Ascending aorta (tissue), 2 donors: ENCODE measurements around the gene UBE2Q1. TPM values are rescaled to one million over a fixed set of nuclear protein-coding genes. Genes with fewer than 3 reads are reported as not detected.

Source experiments
- DNase-seq, 2 donors: peaks; one replicate each; pipeline ENCODE4 v3.0.0-alpha.2; 2019; ENCODE audit warnings: low spot score in 2 of 2
- H3K27ac ChIP-seq, 2 donors: fragments of 200-600 bp; sonication (generic); one replicate each; pipeline ENCODE4 v1.5.1; 2016 to 2017; ENCODE audit warnings: mild to moderate bottlenecking in 1 of 2
- H3K27me3 ChIP-seq: fragments of 200-600 bp; sonication (generic); one replicate; pipeline ENCODE4 v1.5.1; 2017
- H3K36me3 ChIP-seq, 2 donors: fragments of 200-600 bp; sonication (generic); one replicate each; pipeline ENCODE4 v1.5.1; 2016
- H3K4me1 ChIP-seq, 2 donors: fragments of 200-600 bp; sonication (generic); one replicate each; pipeline ENCODE4 v1.5.1; 2016 to 2017; ENCODE audit warnings: mild to moderate bottlenecking in 1 of 2
- H3K4me3 ChIP-seq, 2 donors: fragments of 200-600 bp; sonication (generic); one replicate each; pipeline ENCODE4 v1.5.1; 2016 to 2017; ENCODE audit warnings: mild to moderate bottlenecking in 1 of 2
- H3K9me3 ChIP-seq, 2 donors: fragments of 200-600 bp; sonication (generic); one replicate each; pipeline ENCODE4 v1.5.1; 2016
- intact Hi-C: fragments of 100-400 bp; cut with DNase I; formaldehyde crosslinking; loops from one replicate; pipeline ENCODE4 v1.15.1; 2023
- total RNA-seq: library from RNA; depleted of rRNA; stranded (reverse); fragments of >200 nt; gene quantifications from one replicate; pipeline ENCODE4 v1.1.0, GENCODE V29; 2016
- TF ChIP-seq, protein P1 (sequence below), 3 experiments: fragments of 200-600 bp in 2 of 3; fragments of 450-650 bp in 1 of 3; sonication (generic) in 2 of 3; IDR thresholded peaks; one replicate each; pipeline ENCODE4 v1.5.1; 2016 to 2019; ENCODE audit warnings: antibody characterized with exemption in 3 of 3, mild to moderate bottlenecking in 1 of 3, moderate library complexity in 1 of 3

Gene UBE2Q1
- total RNA-seq, 1 donor from 2014 or later, result 10.6 TPM

DNA sequence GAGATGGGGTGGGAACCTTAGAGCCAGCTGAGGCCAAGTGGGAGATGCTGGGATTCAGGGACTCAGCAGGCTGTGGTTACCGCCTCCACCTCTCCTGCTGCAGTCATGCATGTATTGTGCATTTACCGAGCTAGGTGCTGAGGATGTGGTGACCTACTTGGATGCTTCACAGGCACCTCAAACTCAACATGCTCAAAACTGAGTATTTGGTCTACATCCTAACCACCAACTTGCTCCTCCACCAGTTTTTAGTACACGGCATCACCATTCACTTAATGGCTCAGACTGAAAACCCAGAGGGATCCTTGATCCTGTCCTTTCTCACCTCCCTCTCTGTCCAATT lies 14.7 kb upstream of the UBE2Q1 start:
- Histone ChIP-seq H3K27ac (no peak overlapping the region), H3K27me3 (peaks cover 4% of the 10 kb centered on the region), H3K4me3 (no peak overlapping the region), H3K9me3 (no peaks in the 10 kb centered on the region), H3K4me1 (no peaks in the 10 kb centered on the region), H3K36me3 (no peaks in the 10 kb centered on the region)
- DNase-seq, result no peak
- intact Hi-C loops, result no loop called here
- TF ChIP-seq, protein P1, sequence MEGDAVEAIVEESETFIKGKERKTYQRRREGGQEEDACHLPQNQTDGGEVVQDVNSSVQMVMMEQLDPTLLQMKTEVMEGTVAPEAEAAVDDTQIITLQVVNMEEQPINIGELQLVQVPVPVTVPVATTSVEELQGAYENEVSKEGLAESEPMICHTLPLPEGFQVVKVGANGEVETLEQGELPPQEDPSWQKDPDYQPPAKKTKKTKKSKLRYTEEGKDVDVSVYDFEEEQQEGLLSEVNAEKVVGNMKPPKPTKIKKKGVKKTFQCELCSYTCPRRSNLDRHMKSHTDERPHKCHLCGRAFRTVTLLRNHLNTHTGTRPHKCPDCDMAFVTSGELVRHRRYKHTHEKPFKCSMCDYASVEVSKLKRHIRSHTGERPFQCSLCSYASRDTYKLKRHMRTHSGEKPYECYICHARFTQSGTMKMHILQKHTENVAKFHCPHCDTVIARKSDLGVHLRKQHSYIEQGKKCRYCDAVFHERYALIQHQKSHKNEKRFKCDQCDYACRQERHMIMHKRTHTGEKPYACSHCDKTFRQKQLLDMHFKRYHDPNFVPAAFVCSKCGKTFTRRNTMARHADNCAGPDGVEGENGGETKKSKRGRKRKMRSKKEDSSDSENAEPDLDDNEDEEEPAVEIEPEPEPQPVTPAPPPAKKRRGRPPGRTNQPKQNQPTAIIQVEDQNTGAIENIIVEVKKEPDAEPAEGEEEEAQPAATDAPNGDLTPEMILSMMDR (IDR thresholded peaks at IDR 0.05), result no peak

DNA sequence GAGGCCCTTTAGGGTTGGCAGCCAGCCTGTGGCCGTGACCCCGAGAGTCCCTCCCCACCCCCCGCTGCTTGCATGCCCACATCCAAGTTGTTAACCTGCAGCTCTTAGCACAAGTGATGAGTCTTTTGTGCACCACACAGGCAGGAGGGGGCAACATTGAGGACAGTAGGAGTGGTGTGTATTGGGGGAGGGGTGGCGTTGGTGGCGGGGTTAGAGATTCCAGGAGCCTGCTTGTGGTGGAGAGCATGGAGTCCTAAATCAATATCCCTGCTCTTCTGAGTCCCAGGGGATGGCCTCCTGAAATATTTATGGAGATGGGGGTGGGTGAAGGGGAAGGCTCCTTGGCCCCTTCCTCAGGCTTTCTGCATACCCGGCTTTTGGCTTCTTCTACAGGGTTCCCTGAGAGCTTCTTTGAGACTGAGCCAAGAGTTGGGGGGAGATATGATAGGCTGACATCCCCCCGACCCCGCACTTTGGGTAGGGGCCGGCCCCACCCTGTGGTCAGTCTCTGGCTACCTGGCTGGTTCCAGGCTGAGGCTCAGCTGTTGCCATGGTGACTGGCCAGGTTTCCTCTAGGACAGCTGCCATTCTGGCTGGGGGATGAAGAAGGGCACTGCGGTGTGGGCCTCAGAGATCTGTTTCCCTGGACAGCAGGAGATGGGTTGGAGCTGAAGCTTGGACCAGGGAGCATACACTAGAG lies 14.2 kb upstream of the UBE2Q1 start:
- Histone ChIP-seq H3K27ac (no peak overlapping the region), H3K27me3 (peaks cover 4% of the 10 kb centered on the region), H3K36me3 (no peaks in the 10 kb centered on the region), H3K4me1 (peaks cover 0 to 5% of the 10 kb centered on the region in 2 donors), H3K9me3 (no peaks in the 10 kb centered on the region), H3K4me3 (no peak overlapping the region)
- DNase-seq, result no peak
- TF ChIP-seq, protein P1 (IDR thresholded peaks at IDR 0.05), result no peak
- intact Hi-C loops, result no loop called here

DNA sequence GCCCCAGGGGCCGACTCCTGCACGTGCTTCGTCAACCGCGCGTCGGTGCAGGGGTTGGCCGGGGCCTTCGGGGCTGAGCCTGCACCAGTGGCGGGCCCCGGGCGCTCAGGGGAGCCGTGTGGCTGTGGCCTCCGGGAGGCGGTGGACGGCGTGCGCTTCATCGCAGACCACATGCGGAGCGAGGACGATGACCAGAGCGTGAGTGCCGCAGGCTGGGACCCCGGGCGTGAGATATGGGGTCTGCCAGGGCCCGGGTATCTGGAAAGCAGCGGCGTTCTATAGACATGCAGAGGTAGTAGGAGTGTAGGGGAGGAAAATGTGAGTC lies 13.5 kb upstream of the UBE2Q1 start:
- Histone ChIP-seq H3K27me3 (peaks cover 4% of the 10 kb centered on the region), H3K27ac (no peak overlapping the region), H3K9me3 (no peaks in the 10 kb centered on the region), H3K4me3 (no peak overlapping the region), H3K4me1 (peaks cover 0 to 5% of the 10 kb centered on the region in 2 donors), H3K36me3 (no peaks in the 10 kb centered on the region)
- TF ChIP-seq, protein P1 (IDR thresholded peaks at IDR 0.05), result no peak
- no peak for DNase-seq
- intact Hi-C loops, result no loop called here

DNA sequence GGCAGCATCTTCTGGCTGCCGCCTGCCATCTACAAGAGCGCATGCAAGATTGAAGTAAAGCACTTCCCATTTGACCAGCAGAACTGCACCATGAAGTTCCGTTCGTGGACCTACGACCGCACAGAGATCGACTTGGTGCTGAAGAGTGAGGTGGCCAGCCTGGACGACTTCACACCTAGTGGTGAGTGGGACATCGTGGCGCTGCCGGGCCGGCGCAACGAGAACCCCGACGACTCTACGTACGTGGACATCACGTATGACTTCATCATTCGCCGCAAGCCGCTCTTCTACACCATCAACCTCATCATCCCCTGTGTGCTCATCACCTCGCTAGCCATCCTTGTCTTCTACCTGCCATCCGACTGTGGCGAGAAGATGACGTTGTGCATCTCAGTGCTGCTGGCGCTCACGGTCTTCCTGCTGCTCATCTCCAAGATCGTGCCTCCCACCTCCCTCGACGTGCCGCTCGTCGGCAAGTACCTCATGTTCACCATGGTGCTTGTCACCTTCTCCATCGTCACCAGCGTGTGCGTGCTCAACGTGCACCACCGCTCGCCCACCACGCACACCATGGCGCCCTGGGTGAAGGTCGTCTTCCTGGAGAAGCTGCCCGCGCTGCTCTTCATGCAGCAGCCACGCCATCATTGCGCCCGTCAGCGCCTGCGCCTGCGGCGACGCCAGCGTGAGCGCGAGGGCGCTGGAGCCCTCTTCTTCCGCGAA lies 12.9 kb upstream of the UBE2Q1 start:
- intact Hi-C loops, result no loop called here
- DNase-seq, result no peak
- Histone ChIP-seq H3K36me3 (no peaks in the 10 kb centered on the region), H3K4me3 (no peak overlapping the region), H3K27me3 (peaks cover 4% of the 10 kb centered on the region), H3K27ac (no peak overlapping the region), H3K4me1 (peaks cover 0 to 5% of the 10 kb centered on the region in 2 donors), H3K9me3 (no peaks in the 10 kb centered on the region)
- TF ChIP-seq, protein P1 (IDR thresholded peaks at IDR 0.05), result no peak

DNA sequence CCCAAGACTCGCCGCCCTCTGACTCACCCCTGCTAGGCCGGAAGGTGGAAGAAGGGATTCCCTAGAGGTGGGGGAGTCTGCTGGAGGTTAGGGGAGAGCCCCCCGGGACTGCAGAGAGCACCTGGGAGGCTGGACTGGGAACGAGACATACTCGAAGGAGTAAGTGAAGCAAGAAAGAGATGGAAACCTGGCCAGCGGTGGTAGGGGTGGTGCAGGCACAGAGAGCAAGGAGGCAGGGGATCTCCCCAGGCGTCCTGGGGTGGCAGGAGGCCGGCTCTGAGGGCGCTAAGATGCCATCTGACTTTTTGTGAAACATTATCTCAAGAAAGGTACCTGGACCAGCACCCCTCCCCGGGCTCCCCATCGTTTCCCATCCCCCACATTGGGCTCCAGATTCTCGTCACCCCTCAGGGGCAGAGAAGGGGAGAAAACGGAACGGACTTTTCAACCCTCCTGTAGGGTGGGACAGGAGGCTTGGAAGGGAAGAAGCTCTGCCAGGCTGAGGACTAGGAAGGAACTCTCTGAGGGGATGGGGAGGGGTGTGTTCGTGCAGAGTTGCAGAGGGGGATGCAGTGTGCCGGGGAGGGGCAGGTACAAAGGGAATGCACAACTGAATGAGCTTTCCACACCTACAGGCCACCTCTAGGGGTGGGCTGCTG lies 9.8 kb upstream of the UBE2Q1 start:
- TF ChIP-seq, protein P1 (IDR thresholded peaks at IDR 0.05), result no peak
- DNase-seq, result no peak
- Histone ChIP-seq H3K4me1 (peaks cover 0 to 5% of the 10 kb centered on the region in 2 donors), H3K9me3 (no peaks in the 10 kb centered on the region), H3K36me3 (no peaks in the 10 kb centered on the region), H3K4me3 (peak overlapping the region in 1 of 2 donors; percentile 12), H3K27me3 (peaks cover 4% of the 10 kb centered on the region), H3K27ac (no peak overlapping the region)
- intact Hi-C loops, result no loop called here
